GM10266 (cell line): ENCODE measurements around the gene NUP58.
"Not testable (repeated sequence)": the region's sequence is repeated elsewhere in the genome, so short reads cannot be mapped to it uniquely, and the experiment has no call there.

ENCODE experiments used
- DNase-seq: peaks from one replicate; pipeline ENCODE4 v3.0.0; 2012; ENCODE audit errors: extremely low spot score
- CTCF ChIP-seq: IDR thresholded peaks from 2 replicates; pipeline ENCODE4 v1.5.1; 2012; ENCODE audit warnings: mild to moderate bottlenecking, low read depth; ENCODE audit not compliant: control insufficient read depth, insufficient read depth; ENCODE audit errors: missing control alignments

NUP58 gene

GRCh38 chr13:25302121-25302520 lies 696 bp downstream of the NUP58 start:
- TF ChIP-seq CTCF = no peak
- DNase-seq = no peak

GRCh38 chr13:25306671-25307464 lies 5.4 kb downstream of the NUP58 start:
- TF ChIP-seq CTCF = no peak
- DNase-seq = no peak

- TF ChIP-seq CTCF = no peak
- no peak for DNase-seq
Observed at GRCh38 chr13:25310891-25311290, 9.5 kb downstream of the NUP58 start.

GRCh38 chr13:25318946-25319345 lies 17.5 kb downstream of the NUP58 start:
- DNase-seq = not testable (repeated sequence)

GRCh38 chr13:25319771-25320170 lies 18.3 kb downstream of the NUP58 start:
- no peak for TF ChIP-seq CTCF
- DNase-seq = no peak

- DNase-seq = no peak
- no peak for TF ChIP-seq CTCF
Observed at GRCh38 chr13:25324100-25324499, 22.7 kb downstream of the NUP58 start.

GRCh38 chr13:25329706-25330105 lies 28.3 kb downstream of the NUP58 start:
- DNase-seq = no peak
- TF ChIP-seq CTCF = no peak

GRCh38 chr13:25330541-25330940 lies 29.1 kb downstream of the NUP58 start:
- no peak for TF ChIP-seq CTCF
- no peak for DNase-seq
